ENCODE results near the gene ARFIP2. TPM values are rescaled to one million over a fixed set of nuclear protein-coding genes. Genes with fewer than 3 reads are reported as not detected.

The ARFIP2 gene
- total RNA-seq, 2 donors from 2014 or later = 56.5 to 56.8 TPM

DNA sequence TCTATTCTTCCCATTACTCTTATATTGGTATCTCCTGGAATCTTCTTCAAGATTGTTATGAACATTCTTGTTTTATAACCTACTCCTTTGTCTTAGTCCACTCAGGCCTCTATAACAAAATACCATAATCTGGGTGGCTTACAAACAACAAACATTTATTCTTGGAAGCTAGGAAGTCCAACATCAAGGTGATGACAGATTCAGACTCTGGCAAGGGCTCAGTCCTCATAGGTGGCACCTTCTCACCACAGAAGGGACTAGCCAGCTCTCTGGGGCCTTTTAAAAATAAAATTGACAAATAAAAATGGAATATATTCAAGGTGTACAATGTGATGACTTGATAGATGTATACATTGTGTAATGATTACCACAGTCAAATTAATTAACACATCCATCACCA is 35.7 kb upstream of the ARFIP2 start:
- Mint-ChIP-seq H3K4me3 (no peak overlapping the region), H3K4me1 (no peaks in the 10 kb centered on the region)
- no peak overlapping the region for H3K27ac ChIP-seq (ENCODE audit: low read depth, low read length)

GRCh38 chr11:6505577-6506240 is 24.6 kb upstream of the ARFIP2 start:
- no peak overlapping the region for H3K9ac ChIP-seq (ENCODE audit: extremely low read depth, low read length, poor library complexity, severe bottlenecking)
- H3K4me1 Mint-ChIP-seq = no peaks in the 10 kb centered on the region
- no peaks in the 10 kb centered on the region for H3K36me3 ChIP-seq (ENCODE audit: control insufficient read depth, insufficient read depth, low read length)
- no peak overlapping the region for H3K4me3 Mint-ChIP-seq
- H3K4me3 ChIP-seq (ENCODE audit: low read length) = no peak overlapping the region
- H3K27ac ChIP-seq (ENCODE audit: low read depth, low read length) = no peak overlapping the region
- no peaks in the 10 kb centered on the region for H3K9me3 Mint-ChIP-seq
- H3K27me3 Mint-ChIP-seq (ENCODE audit: insufficient read depth) = no peaks in the 10 kb centered on the region
- peaks cover 6% of the 10 kb centered on the region for H3K36me3 Mint-ChIP-seq (ENCODE audit: low read depth)
- 66 to 71% methylated on average over 2 of the region's 2 CpGs for WGBS, 2 experiments (ENCODE audit: insufficient coverage in 1 of 2, insufficient read length in 1 of 2)
- no peak overlapping the region for H3K27ac Mint-ChIP-seq
- TF ChIP-seq, protein P1, sequence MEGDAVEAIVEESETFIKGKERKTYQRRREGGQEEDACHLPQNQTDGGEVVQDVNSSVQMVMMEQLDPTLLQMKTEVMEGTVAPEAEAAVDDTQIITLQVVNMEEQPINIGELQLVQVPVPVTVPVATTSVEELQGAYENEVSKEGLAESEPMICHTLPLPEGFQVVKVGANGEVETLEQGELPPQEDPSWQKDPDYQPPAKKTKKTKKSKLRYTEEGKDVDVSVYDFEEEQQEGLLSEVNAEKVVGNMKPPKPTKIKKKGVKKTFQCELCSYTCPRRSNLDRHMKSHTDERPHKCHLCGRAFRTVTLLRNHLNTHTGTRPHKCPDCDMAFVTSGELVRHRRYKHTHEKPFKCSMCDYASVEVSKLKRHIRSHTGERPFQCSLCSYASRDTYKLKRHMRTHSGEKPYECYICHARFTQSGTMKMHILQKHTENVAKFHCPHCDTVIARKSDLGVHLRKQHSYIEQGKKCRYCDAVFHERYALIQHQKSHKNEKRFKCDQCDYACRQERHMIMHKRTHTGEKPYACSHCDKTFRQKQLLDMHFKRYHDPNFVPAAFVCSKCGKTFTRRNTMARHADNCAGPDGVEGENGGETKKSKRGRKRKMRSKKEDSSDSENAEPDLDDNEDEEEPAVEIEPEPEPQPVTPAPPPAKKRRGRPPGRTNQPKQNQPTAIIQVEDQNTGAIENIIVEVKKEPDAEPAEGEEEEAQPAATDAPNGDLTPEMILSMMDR (conservative IDR thresholded peaks at IDR 0.05) = peak; percentile 87
- DNase-seq = no peak
- no peaks in the 10 kb centered on the region for H3K9me3 ChIP-seq (ENCODE audit: control insufficient read depth, low read length)
- no peaks in the 10 kb centered on the region for H3K27me3 ChIP-seq (ENCODE audit: control insufficient read depth, insufficient read depth, low read length, poor library complexity, severe bottlenecking)
- H3K4me1 ChIP-seq (ENCODE audit: control insufficient read depth, insufficient read depth, low read length) = no peaks in the 10 kb centered on the region

More for the DNA sequence above, 35.7 kb upstream of the ARFIP2 start:
- H3K4me3 ChIP-seq (ENCODE audit: low read length) = no peak overlapping the region
- no peak for DNase-seq
- Mint-ChIP-seq H3K36me3 (ENCODE audit: low read depth) (peaks cover 23% of the 10 kb centered on the region), H3K27me3 (ENCODE audit: insufficient read depth) (no peaks in the 10 kb centered on the region), H3K9me3 (peaks cover 9% of the 10 kb centered on the region), H3K27ac (no peak overlapping the region)
- no peak overlapping the region for H3K9ac ChIP-seq (ENCODE audit: extremely low read depth, low read length, poor library complexity, severe bottlenecking)
- H3K36me3 ChIP-seq (ENCODE audit: control insufficient read depth, insufficient read depth, low read length) = no peaks in the 10 kb centered on the region
- peaks cover 14% of the 10 kb centered on the region for H3K9me3 ChIP-seq (ENCODE audit: control insufficient read depth, low read length)
- TF ChIP-seq, protein P1 (conservative IDR thresholded peaks at IDR 0.05) = no peak
- H3K27me3 ChIP-seq (ENCODE audit: control insufficient read depth, insufficient read depth, low read length, poor library complexity, severe bottlenecking) = no peaks in the 10 kb centered on the region
- no peaks in the 10 kb centered on the region for H3K4me1 ChIP-seq (ENCODE audit: control insufficient read depth, insufficient read depth, low read length)

DNA sequence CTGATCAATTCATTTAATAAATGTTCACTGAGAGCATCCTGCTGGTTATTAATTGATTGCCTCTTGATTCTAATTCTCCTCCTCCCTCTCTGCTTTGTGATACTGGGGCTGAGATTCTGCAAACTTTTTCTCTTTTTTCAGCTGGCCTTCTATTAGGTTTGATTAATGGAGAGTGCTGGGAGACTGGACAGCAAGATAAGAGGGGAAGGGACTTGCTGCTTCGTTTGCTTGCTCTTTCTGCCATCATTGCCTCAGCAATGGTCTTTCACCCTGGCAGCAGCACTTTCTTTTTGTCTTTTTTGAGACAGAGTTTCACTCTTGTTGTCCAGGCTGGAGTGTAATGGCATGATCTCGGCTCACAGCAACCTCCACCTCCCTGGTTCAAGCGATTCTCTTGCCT is 23.0 kb upstream of the ARFIP2 start:
- 89 to 97% methylated on average over 3 of the region's 3 CpGs for WGBS, 2 experiments (ENCODE audit: insufficient coverage in 1 of 2, insufficient read length in 1 of 2)
- Mint-ChIP-seq H3K4me1 (no peaks in the 10 kb centered on the region), H3K36me3 (ENCODE audit: low read depth) (peaks cover 3% of the 10 kb centered on the region), H3K9me3 (no peaks in the 10 kb centered on the region), H3K4me3 (no peak overlapping the region), H3K27me3 (ENCODE audit: insufficient read depth) (no peaks in the 10 kb centered on the region), H3K27ac (no peak overlapping the region)
- H3K4me1 ChIP-seq (ENCODE audit: control insufficient read depth, insufficient read depth, low read length) = peaks cover 3% of the 10 kb centered on the region
- H3K27ac ChIP-seq (ENCODE audit: low read depth, low read length) = no peak overlapping the region
- DNase-seq = no peak
- TF ChIP-seq, protein P1 (conservative IDR thresholded peaks at IDR 0.05) = no peak
- H3K4me3 ChIP-seq (ENCODE audit: low read length) = no peak overlapping the region
- no peaks in the 10 kb centered on the region for H3K36me3 ChIP-seq (ENCODE audit: control insufficient read depth, insufficient read depth, low read length)
- H3K9ac ChIP-seq (ENCODE audit: extremely low read depth, low read length, poor library complexity, severe bottlenecking) = no peak overlapping the region
- H3K27me3 ChIP-seq (ENCODE audit: control insufficient read depth, insufficient read depth, low read length, poor library complexity, severe bottlenecking) = no peaks in the 10 kb centered on the region
- H3K9me3 ChIP-seq (ENCODE audit: control insufficient read depth, low read length) = no peaks in the 10 kb centered on the region

Measured in endodermal cell (in vitro differentiated cells).